AG10803 (cell line): Measurements from ENCODE around the gene RERE.

Experiments used
- DNase-seq: peaks from one replicate; pipeline ENCODE4 v3.0.0; 2010; ENCODE audit warnings: low read depth
- H3K4me3 ChIP-seq: 2 replicates; pipeline ENCODE4 v1.5.1; 2011; ENCODE audit warnings: mild to moderate bottlenecking, low read length, control low read depth
- TF ChIP-seq, protein P1 (sequence below): conservative IDR thresholded peaks from 2 replicates; pipeline ENCODE4 v1.5.1; 2011; ENCODE audit warnings: mild to moderate bottlenecking, low read length, control low read depth, inconsistent platforms

Gene RERE

DNA sequence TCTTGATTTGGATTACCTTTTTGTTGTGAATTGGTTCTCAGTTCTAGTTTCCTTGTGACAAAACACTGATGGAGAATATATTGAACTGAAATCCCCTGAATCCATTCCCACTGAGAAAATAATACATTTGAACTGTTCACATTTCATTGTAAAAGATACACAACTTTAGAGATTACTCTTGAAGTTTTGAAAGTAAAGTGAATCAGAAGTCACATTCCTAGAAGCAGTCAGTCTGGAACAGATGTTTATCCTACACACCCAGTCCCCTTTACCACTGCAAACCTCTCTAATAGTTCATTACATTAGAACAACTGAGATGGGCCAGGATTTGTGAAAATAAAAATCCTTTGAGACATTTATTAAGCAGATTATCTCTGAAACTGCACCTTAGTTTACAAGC lies 3.4 kb downstream of the RERE start:
- no peak overlapping the region for H3K4me3 ChIP-seq
- TF ChIP-seq, protein P1, sequence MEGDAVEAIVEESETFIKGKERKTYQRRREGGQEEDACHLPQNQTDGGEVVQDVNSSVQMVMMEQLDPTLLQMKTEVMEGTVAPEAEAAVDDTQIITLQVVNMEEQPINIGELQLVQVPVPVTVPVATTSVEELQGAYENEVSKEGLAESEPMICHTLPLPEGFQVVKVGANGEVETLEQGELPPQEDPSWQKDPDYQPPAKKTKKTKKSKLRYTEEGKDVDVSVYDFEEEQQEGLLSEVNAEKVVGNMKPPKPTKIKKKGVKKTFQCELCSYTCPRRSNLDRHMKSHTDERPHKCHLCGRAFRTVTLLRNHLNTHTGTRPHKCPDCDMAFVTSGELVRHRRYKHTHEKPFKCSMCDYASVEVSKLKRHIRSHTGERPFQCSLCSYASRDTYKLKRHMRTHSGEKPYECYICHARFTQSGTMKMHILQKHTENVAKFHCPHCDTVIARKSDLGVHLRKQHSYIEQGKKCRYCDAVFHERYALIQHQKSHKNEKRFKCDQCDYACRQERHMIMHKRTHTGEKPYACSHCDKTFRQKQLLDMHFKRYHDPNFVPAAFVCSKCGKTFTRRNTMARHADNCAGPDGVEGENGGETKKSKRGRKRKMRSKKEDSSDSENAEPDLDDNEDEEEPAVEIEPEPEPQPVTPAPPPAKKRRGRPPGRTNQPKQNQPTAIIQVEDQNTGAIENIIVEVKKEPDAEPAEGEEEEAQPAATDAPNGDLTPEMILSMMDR = no peak
- DNase-seq = no peak

DNA sequence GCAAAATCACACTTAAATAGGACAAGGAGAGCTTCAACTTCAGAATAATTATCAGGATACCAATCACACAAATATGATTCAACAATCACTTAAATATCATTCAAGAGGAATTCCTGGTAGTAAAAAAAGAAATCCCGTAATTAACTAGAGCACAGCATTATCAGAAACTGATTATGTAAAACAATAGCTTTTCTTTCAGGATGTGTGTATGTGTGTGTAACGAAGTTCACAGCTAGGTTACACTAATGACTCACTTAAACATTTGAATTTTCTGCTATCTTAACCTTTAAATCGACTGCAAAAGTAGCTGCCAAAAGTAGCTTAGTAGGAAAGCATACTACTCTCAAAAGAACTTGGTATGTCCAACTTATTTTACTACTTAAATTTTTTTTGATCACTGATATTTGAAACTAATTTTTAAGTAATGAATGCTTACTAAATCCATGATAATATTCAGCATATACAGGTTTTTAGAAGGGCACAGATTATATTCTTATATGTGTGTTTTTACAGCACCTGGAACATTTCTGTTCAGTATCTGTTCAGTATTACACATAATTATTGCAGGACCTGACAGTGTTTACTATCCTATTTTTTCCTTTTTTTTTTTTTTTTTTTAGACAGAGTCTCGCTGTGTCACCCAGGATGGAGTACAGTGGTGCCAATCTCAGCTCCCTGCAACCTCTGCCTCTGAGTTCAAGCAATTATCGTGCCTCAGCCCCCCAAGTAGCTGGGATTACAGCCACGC lies 4.2 kb downstream of the RERE start:
- DNase-seq = no peak
- no peak overlapping the region for H3K4me3 ChIP-seq
- TF ChIP-seq, protein P1 = no peak

DNA sequence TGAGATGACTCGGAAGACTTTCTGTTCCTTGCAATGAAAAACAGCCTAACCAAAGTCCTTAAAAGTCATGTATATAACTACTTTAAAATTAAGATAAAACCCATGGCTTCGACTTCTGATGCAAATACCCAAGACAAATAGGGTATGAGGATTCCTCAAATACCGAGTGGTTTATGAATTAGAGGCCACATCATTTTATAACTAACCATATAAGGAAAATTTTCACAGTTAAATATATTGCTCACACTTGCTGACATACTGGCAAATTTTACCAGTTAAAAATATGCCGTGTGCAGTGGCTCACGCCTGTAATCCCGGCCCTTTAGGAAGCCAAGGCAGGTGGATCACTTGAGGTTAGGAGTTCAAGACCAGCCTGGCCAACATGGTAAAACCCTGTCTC lies 5.4 kb downstream of the RERE start:
- no peak overlapping the region for H3K4me3 ChIP-seq
- TF ChIP-seq, protein P1 = no peak
- no peak for DNase-seq

DNA sequence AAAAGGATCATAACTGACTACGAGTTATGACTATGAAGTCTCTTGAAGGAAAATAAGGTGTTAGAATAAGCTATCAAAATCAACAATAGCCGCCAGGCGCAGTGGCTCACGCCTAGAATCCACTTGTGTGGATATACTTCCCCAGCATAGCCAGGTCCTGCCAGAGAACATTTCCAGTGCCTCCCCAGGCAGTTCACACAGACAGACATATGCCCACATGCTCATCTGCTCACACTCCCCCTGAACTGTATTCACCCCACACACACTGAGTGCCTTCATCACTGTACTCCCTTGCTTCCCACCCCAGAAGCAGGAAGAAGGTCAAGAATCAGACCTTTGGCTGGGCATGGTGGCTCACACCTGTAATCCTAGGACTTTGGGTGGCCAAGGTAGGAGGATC lies 6.5 kb downstream of the RERE start:
- TF ChIP-seq, protein P1 = no peak
- DNase-seq = no peak
- no peak overlapping the region for H3K4me3 ChIP-seq

DNA sequence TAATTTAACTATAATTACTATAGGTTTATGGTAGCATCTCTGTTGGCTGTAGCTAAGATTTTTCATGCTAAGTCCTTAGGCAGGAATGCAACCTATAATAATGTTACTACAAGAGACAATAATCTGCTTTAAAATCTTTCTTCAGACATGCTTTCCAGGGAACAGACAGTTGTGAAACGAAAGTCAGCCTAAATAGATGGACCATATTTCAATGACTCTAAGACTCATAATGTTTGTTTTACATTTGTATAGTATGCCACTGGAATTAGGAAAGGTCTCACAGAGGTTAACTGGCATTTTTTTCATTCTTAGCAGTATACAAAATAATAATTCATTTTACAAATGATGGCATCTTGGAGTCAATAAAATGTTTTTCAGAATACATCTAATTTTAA lies 8.1 kb downstream of the RERE start:
- H3K4me3 ChIP-seq = no peak overlapping the region
- DNase-seq = no peak
- TF ChIP-seq, protein P1 = no peak

DNA sequence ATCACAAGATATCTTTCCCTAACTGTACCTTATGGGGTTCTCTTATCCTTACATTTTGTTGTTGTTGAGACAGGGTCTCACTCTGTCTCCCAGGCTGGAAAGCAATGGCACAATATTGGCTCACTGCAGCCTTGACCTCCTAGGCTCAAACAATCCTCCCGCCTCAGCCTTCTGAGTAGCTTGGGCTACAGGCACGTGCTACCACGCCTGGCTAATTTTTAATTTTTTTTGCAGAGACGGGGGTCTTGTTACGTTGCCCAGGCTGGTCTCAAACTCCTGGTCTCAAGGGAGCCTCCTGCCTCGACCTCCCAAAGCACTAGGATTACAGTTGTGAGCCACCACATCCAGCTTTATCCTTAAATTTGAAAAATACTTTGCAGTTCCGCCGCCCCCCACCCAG lies 10.4 kb downstream of the RERE start:
- TF ChIP-seq, protein P1 = no peak
- H3K4me3 ChIP-seq = no peak overlapping the region
- no peak for DNase-seq

DNA sequence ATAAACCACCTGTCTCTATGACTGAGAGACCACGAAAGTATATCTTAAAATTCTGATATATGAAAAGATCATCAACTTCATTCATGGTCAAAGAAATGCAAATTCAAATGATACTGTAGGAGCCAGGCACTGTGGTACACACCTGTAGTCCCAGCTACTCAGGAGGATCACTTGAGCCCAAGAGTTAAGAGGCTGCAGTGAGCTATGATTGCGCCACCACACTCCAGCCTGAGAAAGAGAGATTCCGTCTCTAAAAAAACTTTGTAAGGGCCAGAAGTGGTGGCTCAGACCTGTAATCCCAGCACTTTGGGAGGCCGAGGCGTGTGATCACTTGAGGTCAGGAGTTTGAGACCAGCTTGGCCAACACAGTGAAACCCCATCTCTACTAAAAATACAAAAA lies 17.0 kb downstream of the RERE start:
- no peak for DNase-seq
- H3K4me3 ChIP-seq = no peak overlapping the region
- TF ChIP-seq, protein P1 = no peak
